Right lobe of liver (tissue), 6 donors: Measurements from ENCODE around the gene SDC4. TPM values are rescaled to one million over a fixed set of nuclear protein-coding genes. Genes with fewer than 3 reads are reported as not detected.
A peak's percentile ranks its signal among the peaks of the same experiment; 100 is the strongest.

Source experiments
- ATAC-seq, 4 donors: fragments of 200-7000 bp; cut with Tn5 transposase; one replicate each; pipeline ENCODE4 v1.9.1; 2020; ENCODE audit warnings: mild to moderate bottlenecking in 4 of 4, moderate library complexity in 4 of 4
- DNase-seq, 3 donors: peaks; one replicate each; pipeline ENCODE4 v3.0.0-alpha.2; 2020
- H3K27ac ChIP-seq, 3 donors: fragments of 200-600 bp; one replicate each; pipeline ENCODE4 v1.8.0; 2022
- H3K27me3 ChIP-seq, 2 donors: fragments of 200-600 bp; one replicate each; pipeline ENCODE4 v1.8.0; 2022
- H3K36me3 ChIP-seq, 4 donors: fragments of 200-600 bp; sonication (generic) in 1 of 4; one replicate each; pipeline versions ENCODE4 v1.5.1 to v1.8.0; 2017 to 2022; ENCODE audit warnings: control low read depth in 1 of 4
- H3K4me1 ChIP-seq, 4 donors: fragments of 200-600 bp; sonication (generic) in 1 of 4; one replicate each; pipeline versions ENCODE4 v1.5.1 to v1.8.0; 2017 to 2022; ENCODE audit warnings: control low read depth in 1 of 4
- H3K4me3 ChIP-seq, 3 donors: fragments of 200-600 bp; one replicate each; pipeline ENCODE4 v1.8.0; 2022
- H3K9me3 ChIP-seq, 4 donors: fragments of 200-600 bp; sonication (generic) in 1 of 4; one replicate each; pipeline versions ENCODE4 v1.5.1 to v1.8.0; 2017 to 2022; ENCODE audit warnings: control low read depth in 1 of 4
- POLR2A ChIP-seq: fragments of 450-650 bp; IDR thresholded peaks from one replicate; pipeline ENCODE4 v1.6.1; 2017; ENCODE audit warnings: antibody characterized with exemption, mild to moderate bottlenecking
- WGBS: methylation state at CpG from one replicate; pipeline ENCODE4 v1.1.6; 2018; ENCODE audit warnings: low coverage, low lambda C conversion rate; ENCODE audit not compliant: insufficient coverage; ENCODE audit errors: missing lambda C conversion rate; 5-methylcytosine and 5-hydroxymethylcytosine counted together
- intact Hi-C, 2 donors: fragments of 100-400 bp; cut with DNase I; formaldehyde crosslinking; loops; one replicate each; pipeline versions ENCODE4 v1.11.2 to v1.14.1; 2022
- total RNA-seq, 6 experiments: library from RNA; depleted of rRNA in 2 of 6; stranded (reverse); fragments of >200 nt in 2 of 6; fragmentation: NEBNext Ultra II Directional in 3 of 6; extraction: Animal tissue kit (Norgen Biotek cat#: 25700) in 3 of 6; gene quantifications; one replicate each; pipeline versions ENCODE4 v1.1.0 to v1.2.4, GENCODE V29; 2016 to 2023
- TF ChIP-seq, protein P1 (sequence below), 4 donors: fragments of 200-600 bp in 3 of 4; fragments of 450-650 bp in 1 of 4; IDR thresholded peaks; one replicate each; pipeline versions ENCODE4 v1.5.1 to v1.8.0; 2016 to 2022; ENCODE audit warnings: antibody characterized with exemption in 4 of 4, mild to moderate bottlenecking in 2 of 4
- donor health status: DM: no; HTN: yes; CAD: no.
- donor health status: DM: no; HTN: no; CAD: no.
- donor health status: DM: no; HTN: no; CAD: no.
- donor health status: DM: no; HTN: yes; CAD: no.
- donor health status: DM: no; HTN: yes; CAD: no.

Gene SDC4
- total RNA-seq, 6 experiments from 2014 or later: 84.3 to 373 (median 116) TPM

DNA sequence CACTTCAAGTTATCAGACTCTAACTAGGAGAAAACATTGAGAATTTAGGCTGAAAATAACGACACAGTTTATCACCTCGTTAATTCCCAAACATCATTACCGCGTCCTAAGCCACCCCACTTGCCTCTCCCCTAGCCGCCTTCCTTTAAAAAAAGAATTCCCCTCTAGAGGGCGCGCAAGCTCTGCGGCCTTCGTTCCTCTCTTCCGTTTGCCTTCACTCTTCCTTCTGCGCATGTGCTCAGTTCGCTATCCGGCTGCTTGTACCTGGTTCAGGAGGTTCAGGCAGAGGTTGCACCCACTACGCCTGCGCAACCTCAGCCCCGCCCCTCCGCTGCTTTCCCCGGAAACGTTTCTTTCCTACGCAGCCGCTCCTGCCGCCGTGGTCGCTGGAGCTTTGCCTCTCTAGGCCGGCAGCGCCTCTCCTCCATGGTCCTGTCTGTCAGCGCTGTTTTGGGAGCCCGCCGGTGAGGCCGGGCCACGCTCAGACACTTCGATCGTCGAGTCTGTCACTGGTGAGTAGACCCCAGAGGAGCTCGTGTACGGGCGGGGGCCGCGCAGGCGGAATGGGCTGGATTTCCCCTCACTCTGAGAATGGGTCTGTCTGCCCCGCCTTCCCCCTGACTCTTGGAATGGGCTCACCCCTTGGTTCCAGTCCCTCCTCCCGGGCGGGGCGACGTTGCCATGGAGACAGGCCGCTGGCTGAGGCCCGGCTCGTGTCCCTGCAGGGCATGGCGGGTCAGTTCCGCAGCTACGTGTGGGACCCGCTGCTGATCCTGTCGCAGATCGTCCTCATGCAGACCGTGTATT is 14.8 kb upstream of the SDC4 start, which contains the start of gene SYS1:
Gene SYS1 (plus strand): TSS at position 353 of the 807 bp plus-strand sequence. CDS start 376 bp downstream, at position 729.
- Histone ChIP-seq H3K27ac (peak within 1 kb of the TSS; percentile 93 to 99 (median 99)), H3K4me1 (peaks cover 0 to 52% (median 15%) of the 10 kb centered on the region in 4 donors), H3K9me3 (no peaks in the 10 kb centered on the region), H3K36me3 (peaks cover 0 to 28% (median 10%) of the 10 kb centered on the region in 4 donors), H3K4me3 (peak within 1 kb of the TSS; percentile 69 to 89 (median 83)), H3K27me3 (no peaks in the 10 kb centered on the region)
- TF ChIP-seq POLR2A: peak; percentile 98
- TF ChIP-seq, protein P1, sequence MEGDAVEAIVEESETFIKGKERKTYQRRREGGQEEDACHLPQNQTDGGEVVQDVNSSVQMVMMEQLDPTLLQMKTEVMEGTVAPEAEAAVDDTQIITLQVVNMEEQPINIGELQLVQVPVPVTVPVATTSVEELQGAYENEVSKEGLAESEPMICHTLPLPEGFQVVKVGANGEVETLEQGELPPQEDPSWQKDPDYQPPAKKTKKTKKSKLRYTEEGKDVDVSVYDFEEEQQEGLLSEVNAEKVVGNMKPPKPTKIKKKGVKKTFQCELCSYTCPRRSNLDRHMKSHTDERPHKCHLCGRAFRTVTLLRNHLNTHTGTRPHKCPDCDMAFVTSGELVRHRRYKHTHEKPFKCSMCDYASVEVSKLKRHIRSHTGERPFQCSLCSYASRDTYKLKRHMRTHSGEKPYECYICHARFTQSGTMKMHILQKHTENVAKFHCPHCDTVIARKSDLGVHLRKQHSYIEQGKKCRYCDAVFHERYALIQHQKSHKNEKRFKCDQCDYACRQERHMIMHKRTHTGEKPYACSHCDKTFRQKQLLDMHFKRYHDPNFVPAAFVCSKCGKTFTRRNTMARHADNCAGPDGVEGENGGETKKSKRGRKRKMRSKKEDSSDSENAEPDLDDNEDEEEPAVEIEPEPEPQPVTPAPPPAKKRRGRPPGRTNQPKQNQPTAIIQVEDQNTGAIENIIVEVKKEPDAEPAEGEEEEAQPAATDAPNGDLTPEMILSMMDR (IDR thresholded peaks at IDR 0.05): peak; percentile 83 to 94 (median 90)
- ATAC-seq: peak; percentile 70 to 84 (median 73)
- WGBS: under 1% methylated on average over 31 of the region's 55 CpGs
- intact Hi-C loops: no loop called here
- peak; percentile 99 for DNase-seq

DNA sequence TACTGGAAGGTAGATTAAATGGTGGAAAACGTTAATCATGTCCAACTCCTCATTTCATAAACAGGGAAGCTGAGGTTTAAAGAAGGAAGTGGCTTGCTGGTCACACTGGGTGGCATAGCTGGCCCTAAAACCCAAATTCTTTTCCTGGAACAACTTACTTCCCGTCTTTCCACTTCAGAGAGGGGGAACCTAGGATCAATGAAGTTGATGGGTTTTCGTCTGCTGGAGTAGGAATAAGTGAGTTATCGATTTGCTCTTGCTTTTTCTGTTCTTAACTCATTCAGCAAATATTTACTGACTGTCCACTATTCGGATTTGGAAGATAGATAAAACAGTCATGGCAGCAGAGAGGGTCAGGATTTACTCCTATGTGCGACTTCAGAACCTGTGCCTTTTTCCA is 13.6 kb upstream of the SDC4 start:
- peak in 1 of 4 donors; percentile 2 for ATAC-seq
- peak in 1 of 3 donors; percentile 22 for DNase-seq
- Histone ChIP-seq H3K36me3 (peaks cover 0 to 17% (median 4%) of the 10 kb centered on the region in 4 donors), H3K27me3 (no peaks in the 10 kb centered on the region), H3K4me1 (peaks cover 0 to 61% (median 22%) of the 10 kb centered on the region in 4 donors), H3K27ac (peak overlapping the region; percentile 93 to 99 (median 99)), H3K9me3 (no peaks in the 10 kb centered on the region), H3K4me3 (peak overlapping the region in 2 of 3 donors; percentile 69 to 83)
- peak; percentile 36 for TF ChIP-seq POLR2A
- TF ChIP-seq, protein P1 (IDR thresholded peaks at IDR 0.05): no peak
- WGBS: 36% methylated on average over 6 of the region's 6 CpGs
- intact Hi-C loops: no loop called here

DNA sequence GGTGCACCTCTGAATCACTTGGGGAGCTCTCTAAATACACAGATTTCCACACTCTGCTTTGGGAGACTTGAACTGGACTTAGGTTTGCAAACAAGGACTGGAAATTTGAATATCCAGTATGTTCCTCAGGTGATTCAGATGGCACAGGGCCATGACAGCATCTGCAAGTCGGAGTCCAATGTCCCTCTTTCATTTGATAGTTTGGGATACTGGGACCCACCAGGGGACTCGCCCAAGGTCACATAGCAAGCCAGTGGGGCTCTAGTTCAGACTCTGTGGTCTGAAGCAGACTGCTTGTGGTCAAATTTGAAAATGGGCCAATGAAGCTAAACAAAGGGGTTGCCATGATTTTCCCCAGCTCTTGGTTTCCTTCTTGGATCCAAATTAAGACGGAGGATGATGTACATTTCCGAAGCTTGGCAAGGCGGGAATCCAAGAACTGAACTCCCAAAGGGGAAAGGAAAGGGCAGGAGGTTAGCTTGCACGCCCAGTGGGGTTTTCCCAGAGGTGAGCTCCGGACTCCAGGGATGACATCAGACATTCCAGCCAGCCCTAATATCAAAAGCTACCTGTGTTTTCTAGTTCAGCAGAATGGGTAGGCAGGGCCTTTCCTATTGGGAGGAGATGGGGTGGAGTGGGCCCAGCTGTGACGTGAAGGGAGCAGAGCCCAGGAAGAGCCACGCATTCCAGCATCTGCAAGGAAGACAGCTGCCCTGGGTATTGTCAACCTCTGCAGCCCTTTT is 11.4 kb upstream of the SDC4 start:
- Histone ChIP-seq H3K27ac (peak overlapping the region; percentile 93 to 99 (median 99)), H3K4me3 (peak overlapping the region in 1 of 3 donors; percentile 13), H3K9me3 (no peaks in the 10 kb centered on the region), H3K36me3 (no peaks in the 10 kb centered on the region), H3K27me3 (no peaks in the 10 kb centered on the region), H3K4me1 (peaks cover 0 to 61% (median 23%) of the 10 kb centered on the region in 4 donors)
- intact Hi-C loops: no loop called here
- DNase-seq (peak; percentile 80 to 88 (median 86)), ATAC-seq (peak; percentile 34 to 57 (median 48))
- TF ChIP-seq, protein P1 (IDR thresholded peaks at IDR 0.05): no peak
- peak; percentile 78 for TF ChIP-seq POLR2A
- 14% methylated on average over 7 of the region's 9 CpGs for WGBS

DNA sequence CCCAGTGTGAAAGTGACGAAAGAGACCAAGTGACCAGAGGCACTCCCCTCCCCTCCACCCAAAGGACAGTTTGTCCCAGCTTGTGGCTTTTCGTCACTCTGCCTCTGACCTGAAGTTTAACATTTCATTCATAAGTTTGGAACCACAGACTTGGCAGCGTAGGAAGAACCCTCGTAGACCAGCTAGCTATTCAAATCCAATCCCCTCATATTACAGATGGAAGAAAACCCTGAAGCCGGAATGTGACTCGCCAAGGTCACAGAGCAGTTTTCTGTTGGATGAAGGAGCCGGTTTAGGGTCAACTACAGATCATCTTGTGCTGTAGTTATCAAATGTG is 10.8 kb upstream of the SDC4 start:
- H3K4me1 ChIP-seq: peaks cover 0 to 59% (median 22%) of the 10 kb centered on the region in 4 donors

More for the DNA sequence above, 10.8 kb upstream of the SDC4 start:
- TF ChIP-seq, protein P1 (IDR thresholded peaks at IDR 0.05): no peak
- peak; percentile 9 for TF ChIP-seq POLR2A
- peak; percentile 45 to 90 (median 81) for DNase-seq
- intact Hi-C loops: no loop called here
- Histone ChIP-seq H3K27me3 (no peaks in the 10 kb centered on the region), H3K36me3 (no peaks in the 10 kb centered on the region), H3K27ac (peak overlapping the region; percentile 93 to 99 (median 99)), H3K9me3 (no peaks in the 10 kb centered on the region), H3K4me3 (peak overlapping the region in 1 of 3 donors; percentile 13)
- peak in 2 of 4 donors; percentile 11 to 54 for ATAC-seq
- WGBS: 21% methylated on average over 6 of the region's 7 CpGs
